Lower lobe of right lung (tissue), 2 donors: ENCODE results near the gene TMEM184A. TPM values are rescaled to one million over a fixed set of nuclear protein-coding genes. Genes with fewer than 3 reads are reported as not detected.

Experiments used
- ATAC-seq, 2 donors: fragments of 200-7000 bp; cut with Tn5 transposase; one replicate each; pipeline ENCODE4 v1.9.1; 2020 to 2022; ENCODE audit warnings: mild to moderate bottlenecking in 2 of 2, moderate library complexity in 2 of 2
- DNase-seq: peaks from one replicate; pipeline ENCODE4 v3.0.0-alpha.2; 2020
- H3K27ac ChIP-seq: fragments of 200-600 bp; one replicate; pipeline ENCODE4 v1.8.0; 2022
- H3K27me3 ChIP-seq: fragments of 200-600 bp; one replicate; pipeline ENCODE4 v1.8.0; 2022; ENCODE audit warnings: low read depth
- H3K36me3 ChIP-seq: fragments of 200-600 bp; one replicate; pipeline ENCODE4 v1.8.0; 2022; ENCODE audit warnings: mild to moderate bottlenecking
- H3K4me1 ChIP-seq: fragments of 200-600 bp; one replicate; pipeline ENCODE4 v1.8.0; 2022
- H3K4me3 ChIP-seq: fragments of 200-600 bp; one replicate; pipeline ENCODE4 v1.8.0; 2022; ENCODE audit warnings: mild to moderate bottlenecking
- H3K9me3 ChIP-seq: fragments of 200-600 bp; one replicate; pipeline ENCODE4 v1.8.0; 2022
- CTCF ChIP-seq: fragments of 200-600 bp; IDR thresholded peaks from one replicate; pipeline ENCODE4 v1.8.0; 2022; ENCODE audit warnings: antibody characterized with exemption, mild to moderate bottlenecking
- intact Hi-C: fragments of 100-400 bp; cut with DNase I; formaldehyde crosslinking; loops from one replicate; pipeline ENCODE4 v1.11.0; 2022
- total RNA-seq: library from RNA; stranded (reverse); fragmentation: NEBNext Ultra II Directional; extraction: Animal tissue kit (Norgen Biotek cat#: 25700); gene quantifications from one replicate; pipeline ENCODE4 v1.2.1, GENCODE V29; 2021
- donor health status: DM: no; HTN: yes; CAD: no; lungs with severe emphysema.

TMEM184A gene
- total RNA-seq, 1 donor from 2014 or later = 4.3 TPM

DNA sequence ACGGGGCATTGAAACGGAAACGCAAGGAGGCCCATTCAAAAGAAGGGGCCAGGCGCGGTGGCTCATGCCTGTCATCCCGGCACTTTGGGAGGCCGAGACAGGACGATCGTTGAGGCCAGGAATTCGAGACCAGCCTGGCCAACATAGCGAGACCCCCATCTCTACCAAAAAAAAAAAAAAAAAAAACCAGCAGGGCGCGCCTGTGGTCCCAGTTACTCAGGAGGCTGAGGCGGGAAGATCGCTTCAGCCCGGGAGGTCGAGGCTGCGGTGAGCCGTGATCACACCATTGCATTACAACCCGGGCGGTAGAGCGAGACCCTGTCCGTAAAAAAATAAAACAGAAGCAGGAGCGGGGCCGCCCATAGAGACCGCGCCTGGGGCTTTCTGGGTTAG lies 13.4 kb upstream of the TMEM184A start:
- peak overlapping the region; percentile 90 for H3K4me3 ChIP-seq
- intact Hi-C loops = no loop called here
- DNase-seq (no peak), ATAC-seq (no peak)
- no peaks in the 10 kb centered on the region for H3K9me3 ChIP-seq
- H3K4me1 ChIP-seq = peaks cover 39% of the 10 kb centered on the region
- peak overlapping the region; percentile 98 for H3K27ac ChIP-seq
- no peak for TF ChIP-seq CTCF
- peaks cover 18% of the 10 kb centered on the region for H3K36me3 ChIP-seq
- no peaks in the 10 kb centered on the region for H3K27me3 ChIP-seq

DNA sequence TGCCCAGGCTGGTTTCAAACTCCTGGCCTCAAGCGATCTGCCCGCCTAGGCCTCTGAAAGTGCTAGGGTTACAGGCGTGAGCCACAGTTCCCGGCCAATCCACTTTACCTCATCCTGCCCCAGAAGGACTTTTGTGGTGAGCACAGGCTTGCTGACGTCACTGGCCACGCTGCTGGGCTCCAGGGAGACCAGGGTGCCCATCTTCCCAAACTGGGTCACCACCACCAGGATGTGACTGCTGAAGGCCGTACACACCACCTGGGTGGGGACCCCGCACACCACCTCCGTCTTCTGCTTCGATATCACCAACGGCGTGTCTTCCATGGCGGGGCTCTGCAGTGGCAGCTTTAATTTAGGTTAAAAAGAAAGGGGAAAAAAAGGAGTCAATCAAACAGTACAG lies 13.0 kb upstream of the TMEM184A start:
- TF ChIP-seq CTCF = no peak
- intact Hi-C loops = no loop called here
- no peak for DNase-seq
- H3K4me3 ChIP-seq = peak overlapping the region; percentile 90
- peak overlapping the region; percentile 98 for H3K27ac ChIP-seq
- ATAC-seq = no peak
- peaks cover 18% of the 10 kb centered on the region for H3K36me3 ChIP-seq
- H3K27me3 ChIP-seq = no peaks in the 10 kb centered on the region
- H3K9me3 ChIP-seq = no peaks in the 10 kb centered on the region
- H3K4me1 ChIP-seq = peaks cover 39% of the 10 kb centered on the region

DNA sequence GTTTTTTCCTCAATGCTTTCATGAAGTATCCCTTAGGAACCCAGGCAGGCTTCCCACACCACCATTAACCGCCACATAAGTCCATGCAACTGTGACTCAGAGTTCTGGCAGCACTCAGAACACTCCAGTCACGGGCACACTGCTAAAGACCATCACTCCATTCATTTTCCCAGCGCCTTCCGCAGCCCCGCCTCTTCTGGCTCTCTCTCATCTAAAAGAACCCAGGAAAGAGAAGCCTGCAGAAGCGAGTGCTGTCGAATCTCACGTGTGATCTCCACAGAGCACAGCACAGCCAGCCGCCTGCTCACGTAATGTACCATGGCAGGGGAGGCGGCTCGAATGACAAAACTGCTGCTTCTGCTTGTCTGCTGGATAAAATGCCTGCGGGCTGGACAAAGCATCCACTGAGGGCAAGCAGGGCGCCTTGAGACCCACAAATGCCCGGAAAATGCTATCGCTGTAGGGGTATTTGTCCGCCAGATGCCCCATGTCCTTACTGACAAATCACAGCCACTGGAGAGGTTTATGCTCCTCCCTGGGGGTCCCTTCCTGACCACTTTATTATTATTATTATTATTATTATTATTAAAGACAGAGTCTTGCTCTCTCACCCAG lies 12.0 kb upstream of the TMEM184A start:
- no peak for TF ChIP-seq CTCF

GRCh38 chr7:1567049-1567771 lies 11.2 kb upstream of the TMEM184A start:
- peaks cover 35% of the 10 kb centered on the region for H3K4me1 ChIP-seq
- no peak for TF ChIP-seq CTCF
- H3K4me3 ChIP-seq = no peak overlapping the region
- ATAC-seq = no peak
- H3K9me3 ChIP-seq = no peaks in the 10 kb centered on the region
- DNase-seq = no peak
- peaks cover 18% of the 10 kb centered on the region for H3K36me3 ChIP-seq
- H3K27me3 ChIP-seq = no peaks in the 10 kb centered on the region
- no peak overlapping the region for H3K27ac ChIP-seq
- intact Hi-C loops = no loop called here

More for the DNA sequence above, 12.0 kb upstream of the TMEM184A start:
- ATAC-seq = no peak
- peaks cover 39% of the 10 kb centered on the region for H3K4me1 ChIP-seq
- H3K36me3 ChIP-seq = peaks cover 18% of the 10 kb centered on the region
- no peak for DNase-seq
- no peaks in the 10 kb centered on the region for H3K9me3 ChIP-seq
- H3K4me3 ChIP-seq = no peak overlapping the region
- no peaks in the 10 kb centered on the region for H3K27me3 ChIP-seq
- no peak overlapping the region for H3K27ac ChIP-seq
- intact Hi-C loops = no loop called here

- Histone ChIP-seq H3K36me3 (peaks cover 18% of the 10 kb centered on the region), H3K4me1 (peaks cover 30% of the 10 kb centered on the region), H3K9me3 (no peaks in the 10 kb centered on the region), H3K27ac (no peak overlapping the region), H3K27me3 (no peaks in the 10 kb centered on the region), H3K4me3 (no peak overlapping the region)
- TF ChIP-seq CTCF = no peak
- ATAC-seq (no peak), DNase-seq (no peak)
- intact Hi-C loops = no loop called here
These were observed 10.7 kb upstream of the TMEM184A start for GRCh38 chr7:1566687-1567048.
